ENCODE measurements around the gene LAMA5. TPM values are rescaled to one million over a fixed set of nuclear protein-coding genes. Genes with fewer than 3 reads are reported as not detected.

The LAMA5 gene
- total RNA-seq, 1 experiment from 2014 or later: 321 TPM

DNA sequence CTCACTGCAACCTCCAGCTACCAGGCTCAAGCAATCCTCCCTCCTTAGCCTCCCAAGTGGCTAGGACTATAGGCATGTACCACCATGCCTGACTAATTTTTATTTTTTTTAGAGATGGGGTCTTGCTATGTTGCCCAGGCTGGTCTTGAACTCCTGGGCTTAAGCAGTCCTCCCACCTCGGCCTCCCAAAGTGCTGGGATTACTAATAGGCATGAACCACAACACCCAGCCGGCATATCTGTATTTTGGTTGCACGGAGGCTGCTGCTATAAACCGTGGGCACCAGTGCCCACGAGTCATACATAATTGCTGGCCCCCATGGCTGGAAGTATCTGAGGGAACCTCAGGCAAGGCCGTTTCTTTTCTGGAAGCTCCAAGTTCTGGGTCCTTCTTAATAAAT lies 82.7 kb downstream of the LAMA5 start:
- H3K4me3 ChIP-seq (replicated peaks in 1 of 2; ENCODE audit: low read depth in 1 of 2, low read length in 2 of 2): no peak overlapping the region
- intact Hi-C loops (cut with micrococcal nuclease): no loop called here
- ATAC-seq (no peak), DNase-seq (ENCODE audit: low read depth, low spot score) (no peak)
- H3K79me2 ChIP-seq (ENCODE audit: insufficient read depth, low read length): no peaks in the 10 kb centered on the region
- H3K9me3 ChIP-seq (ENCODE audit: control insufficient read depth in 1 of 2, insufficient read depth in 1 of 2, low read depth in 1 of 2, low read length in 2 of 2): no peaks in the 10 kb centered on the region
- H4K20me1 ChIP-seq (ENCODE audit: insufficient read depth): no peaks in the 10 kb centered on the region
- no TSS peak for BruUV-seq (replicated peaks)
- H3K9me2 ChIP-seq (ENCODE audit: insufficient read depth): no peaks in the 10 kb centered on the region
- ChIA-PET RAD21 (ENCODE audit: low non-redundant PET in 1 of 2, low total read pairs in 2 of 2, uncharacterized antibody in 2 of 2, unreplicated experiment in 2 of 2) (no interaction called here), CTCF (no interaction called here), POLR2A (no interaction called here)
- no peak overlapping the region for H3K9ac ChIP-seq (ENCODE audit: low read length)
- H3K4me1 ChIP-seq (ENCODE audit: control insufficient read depth in 1 of 2, insufficient read depth in 2 of 2, low read length in 2 of 2): no peaks in the 10 kb centered on the region
- no peak overlapping the region for H2AFZ ChIP-seq (ENCODE audit: low read depth, low read length, poor library complexity, severe bottlenecking)
- no peak overlapping the region for H3K4me2 ChIP-seq (ENCODE audit: low read length)
- H3K27ac ChIP-seq (ENCODE audit: low read depth, low read length): no peak overlapping the region
- H3K27me3 ChIP-seq (ENCODE audit: insufficient read depth, low read length): no peaks in the 10 kb centered on the region
- TF ChIP-seq MAX (IDR thresholded peaks at IDR 0.05): no peak
- TF ChIP-seq CEBPB (IDR thresholded peaks at IDR 0.05; ENCODE audit: low read depth): no peak
- no peak for TF ChIP-seq YY1 (IDR thresholded peaks at IDR 0.05; ENCODE audit: extremely low read depth, insufficient replicate concordance, low read depth, low read length)
- TF ChIP-seq, protein P1, sequence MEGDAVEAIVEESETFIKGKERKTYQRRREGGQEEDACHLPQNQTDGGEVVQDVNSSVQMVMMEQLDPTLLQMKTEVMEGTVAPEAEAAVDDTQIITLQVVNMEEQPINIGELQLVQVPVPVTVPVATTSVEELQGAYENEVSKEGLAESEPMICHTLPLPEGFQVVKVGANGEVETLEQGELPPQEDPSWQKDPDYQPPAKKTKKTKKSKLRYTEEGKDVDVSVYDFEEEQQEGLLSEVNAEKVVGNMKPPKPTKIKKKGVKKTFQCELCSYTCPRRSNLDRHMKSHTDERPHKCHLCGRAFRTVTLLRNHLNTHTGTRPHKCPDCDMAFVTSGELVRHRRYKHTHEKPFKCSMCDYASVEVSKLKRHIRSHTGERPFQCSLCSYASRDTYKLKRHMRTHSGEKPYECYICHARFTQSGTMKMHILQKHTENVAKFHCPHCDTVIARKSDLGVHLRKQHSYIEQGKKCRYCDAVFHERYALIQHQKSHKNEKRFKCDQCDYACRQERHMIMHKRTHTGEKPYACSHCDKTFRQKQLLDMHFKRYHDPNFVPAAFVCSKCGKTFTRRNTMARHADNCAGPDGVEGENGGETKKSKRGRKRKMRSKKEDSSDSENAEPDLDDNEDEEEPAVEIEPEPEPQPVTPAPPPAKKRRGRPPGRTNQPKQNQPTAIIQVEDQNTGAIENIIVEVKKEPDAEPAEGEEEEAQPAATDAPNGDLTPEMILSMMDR (IDR thresholded peaks at IDR 0.05 in 2 of 3, conservative IDR thresholded peaks at IDR 0.05 in 1 of 3; ENCODE audit: borderline replicate concordance in 1 of 3, insufficient read depth in 1 of 3, low read depth in 2 of 3, low read length in 2 of 3): no peak
- TF ChIP-seq EZH2phosphoT487 (IDR thresholded peaks at IDR 0.05; ENCODE audit: borderline replicate concordance): no peak
- TF ChIP-seq CBX3 (IDR thresholded peaks at IDR 0.05; ENCODE audit: low read depth): no peak
- TF ChIP-seq, protein P2, sequence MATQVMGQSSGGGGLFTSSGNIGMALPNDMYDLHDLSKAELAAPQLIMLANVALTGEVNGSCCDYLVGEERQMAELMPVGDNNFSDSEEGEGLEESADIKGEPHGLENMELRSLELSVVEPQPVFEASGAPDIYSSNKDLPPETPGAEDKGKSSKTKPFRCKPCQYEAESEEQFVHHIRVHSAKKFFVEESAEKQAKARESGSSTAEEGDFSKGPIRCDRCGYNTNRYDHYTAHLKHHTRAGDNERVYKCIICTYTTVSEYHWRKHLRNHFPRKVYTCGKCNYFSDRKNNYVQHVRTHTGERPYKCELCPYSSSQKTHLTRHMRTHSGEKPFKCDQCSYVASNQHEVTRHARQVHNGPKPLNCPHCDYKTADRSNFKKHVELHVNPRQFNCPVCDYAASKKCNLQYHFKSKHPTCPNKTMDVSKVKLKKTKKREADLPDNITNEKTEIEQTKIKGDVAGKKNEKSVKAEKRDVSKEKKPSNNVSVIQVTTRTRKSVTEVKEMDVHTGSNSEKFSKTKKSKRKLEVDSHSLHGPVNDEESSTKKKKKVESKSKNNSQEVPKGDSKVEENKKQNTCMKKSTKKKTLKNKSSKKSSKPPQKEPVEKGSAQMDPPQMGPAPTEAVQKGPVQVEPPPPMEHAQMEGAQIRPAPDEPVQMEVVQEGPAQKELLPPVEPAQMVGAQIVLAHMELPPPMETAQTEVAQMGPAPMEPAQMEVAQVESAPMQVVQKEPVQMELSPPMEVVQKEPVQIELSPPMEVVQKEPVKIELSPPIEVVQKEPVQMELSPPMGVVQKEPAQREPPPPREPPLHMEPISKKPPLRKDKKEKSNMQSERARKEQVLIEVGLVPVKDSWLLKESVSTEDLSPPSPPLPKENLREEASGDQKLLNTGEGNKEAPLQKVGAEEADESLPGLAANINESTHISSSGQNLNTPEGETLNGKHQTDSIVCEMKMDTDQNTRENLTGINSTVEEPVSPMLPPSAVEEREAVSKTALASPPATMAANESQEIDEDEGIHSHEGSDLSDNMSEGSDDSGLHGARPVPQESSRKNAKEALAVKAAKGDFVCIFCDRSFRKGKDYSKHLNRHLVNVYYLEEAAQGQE (IDR thresholded peaks at IDR 0.05; ENCODE audit: low read depth): no peak
- TF ChIP-seq RAD21 (IDR thresholded peaks at IDR 0.05; ENCODE audit: low read depth): no peak
- H3K36me3 ChIP-seq (ENCODE audit: control insufficient read depth in 1 of 2, insufficient read depth in 2 of 2, low read length in 2 of 2): peaks cover under 1 to 12% of the 10 kb centered on the region in 2 experiments; a peak in 2 of 4 replicates
